Lung microvascular endothelial cell (primary cell): Measurements from ENCODE around the gene SDCBP2. TPM values are rescaled to one million over a fixed set of nuclear protein-coding genes. Genes with fewer than 3 reads are reported as not detected.

Experiments used
- DNase-seq, 2 donors: peaks; one replicate each; pipeline versions ENCODE4 v3.0.0 to v3.0.0-alpha.2; 2010; ENCODE audit warnings: low read depth in 2 of 2
- total RNA-seq: library from RNA; depleted of rRNA; stranded (reverse); fragments of >200 nt; gene quantifications from 2 replicates; pipeline ENCODE4 v1.2.1, GENCODE V29; 2014

Gene SDCBP2
- total RNA-seq, 1 donor from 2014 or later = 2.0 TPM

GRCh38 chr20:1315804-1316203 lies 13.1 kb downstream of the SDCBP2 start:
- DNase-seq = no peak

- DNase-seq = peak; percentile 82 to 90
Observed at GRCh38 chr20:1313236-1313964, 15.5 kb downstream of the SDCBP2 start.

- no peak for DNase-seq
Observed at GRCh38 chr20:1312904-1313235, 16.1 kb downstream of the SDCBP2 start.

- no peak for DNase-seq
Observed at GRCh38 chr20:1312308-1312707, 16.6 kb downstream of the SDCBP2 start.

- no peak for DNase-seq
Observed at GRCh38 chr20:1310506-1311190, 18.3 kb downstream of the SDCBP2 start.

- DNase-seq = no peak
Observed at GRCh38 chr20:1310071-1310470, 18.9 kb downstream of the SDCBP2 start.

- no peak for DNase-seq
Observed at GRCh38 chr20:1309439-1309847, 19.5 kb downstream of the SDCBP2 start.

GRCh38 chr20:1308702-1309095 lies 20.2 kb downstream of the SDCBP2 start:
- no peak for DNase-seq

GRCh38 chr20:1308067-1308701 lies 20.8 kb downstream of the SDCBP2 start:
- DNase-seq = no peak

GRCh38 chr20:1307571-1307971 lies 21.4 kb downstream of the SDCBP2 start:
- no peak for DNase-seq

GRCh38 chr20:1307171-1307570 lies 21.8 kb downstream of the SDCBP2 start:
- no peak for DNase-seq

- DNase-seq = no peak
Observed at GRCh38 chr20:1306316-1307135, 22.4 kb downstream of the SDCBP2 start.

GRCh38 chr20:1305712-1306111 lies 23.2 kb downstream of the SDCBP2 start:
- no peak for DNase-seq

GRCh38 chr20:1304710-1305515 lies 24.0 kb downstream of the SDCBP2 start:
- no peak for DNase-seq

- DNase-seq = no peak
Observed at GRCh38 chr20:1302685-1303541, 26.0 kb downstream of the SDCBP2 start.

GRCh38 chr20:1301031-1301529 lies 27.9 kb downstream of the SDCBP2 start:
- peak in 1 of 2 donors; percentile 81 for DNase-seq

- no peak for DNase-seq
Observed at GRCh38 chr20:1300083-1300840, 28.7 kb downstream of the SDCBP2 start.

- no peak for DNase-seq
Observed at GRCh38 chr20:1299522-1299921, 29.4 kb downstream of the SDCBP2 start.

- no peak for DNase-seq
Observed at GRCh38 chr20:1298888-1299511, 29.9 kb downstream of the SDCBP2 start.
